GM18511 (cell line): Measurements from ENCODE around the gene GPR50.

Experiments
- ATAC-seq: cut with Tn5 transposase; IDR thresholded peaks from one replicate; pipeline ENCODE4 v1.9.1; 2021; ENCODE audit warnings: mild to moderate bottlenecking, moderate library complexity; ENCODE audit not compliant: unreplicated experiment

Gene GPR50

GRCh38 chrX:151176231-151176750 is at the start of gene GPR50:
Gene GPR50 (plus strand): TSS chrX:151176584. CDS start chrX:151176722, 138 bp downstream.
- ATAC-seq: no peak

- ATAC-seq: no peak
Observed at GRCh38 chrX:151132531-151132930, 43.9 kb upstream of the GPR50 start.

- ATAC-seq: peak; percentile 93
Observed at GRCh38 chrX:151151665-151152267, 24.6 kb upstream of the GPR50 start.

GRCh38 chrX:151153086-151153485 is 23.3 kb upstream of the GPR50 start:
- ATAC-seq: no peak

GRCh38 chrX:151153667-151154066 is 22.7 kb upstream of the GPR50 start:
- ATAC-seq: no peak

GRCh38 chrX:151155234-151155633 is 21.1 kb upstream of the GPR50 start:
- no peak for ATAC-seq

- no peak for ATAC-seq
Observed at GRCh38 chrX:151161690-151162089, 14.7 kb upstream of the GPR50 start.

GRCh38 chrX:151167791-151168345 is 8.5 kb upstream of the GPR50 start:
- ATAC-seq: no peak

GRCh38 chrX:151169783-151170182 is 6.6 kb upstream of the GPR50 start:
- ATAC-seq: no peak

- no peak for ATAC-seq
Observed at GRCh38 chrX:151174581-151175282, 1.7 kb upstream of the GPR50 start.

- no peak for ATAC-seq
Observed at GRCh38 chrX:151175283-151176062, 911 bp upstream of the GPR50 start.

GRCh38 chrX:151177141-151178027 is 1.0 kb downstream of the GPR50 start:
- no peak for ATAC-seq

- ATAC-seq: no peak
Observed at GRCh38 chrX:151178746-151179145, 2.4 kb downstream of the GPR50 start.

GRCh38 chrX:151180400-151180799 is 4.0 kb downstream of the GPR50 start:
- no peak for ATAC-seq

GRCh38 chrX:151181088-151181487 is 4.7 kb downstream of the GPR50 start:
- no peak for ATAC-seq

- no peak for ATAC-seq
Observed at GRCh38 chrX:151183233-151183753, 6.9 kb downstream of the GPR50 start.

- ATAC-seq: no peak
Observed at GRCh38 chrX:151183912-151184565, 7.7 kb downstream of the GPR50 start.

GRCh38 chrX:151184705-151185104 is 8.3 kb downstream of the GPR50 start:
- no peak for ATAC-seq

- no peak for ATAC-seq
Observed at GRCh38 chrX:151206871-151207270, 30.5 kb downstream of the GPR50 start.

- ATAC-seq: no peak
Observed at GRCh38 chrX:151225843-151226242, 49.5 kb downstream of the GPR50 start.
